K562 (cell line): ENCODE data around the gene HJV. TPM values are rescaled to one million over a fixed set of nuclear protein-coding genes. Genes with fewer than 3 reads are reported as not detected.

ENCODE experiments used
- ARID3A ChIP-seq: IDR thresholded peaks from 2 replicates; pipeline ENCODE4 v1.6.1; 2012; ENCODE audit warnings: low read depth, low read length, improper control_type of control experiment, borderline replicate concordance
- HNRNPL ChIP-seq: fragments of 200-400 bp; formaldehyde crosslinking; IDR thresholded peaks from 2 replicates; pipeline ENCODE4 v1.6.1; 2017; ENCODE audit warnings: low read depth, mild to moderate bottlenecking, low read length
- IRF1 ChIP-seq: sonication (generic); formaldehyde crosslinking; IDR thresholded peaks from 2 replicates; pipeline ENCODE4 v1.8.0; 2022; ENCODE audit warnings: missing genetic modification reagents, mild to moderate bottlenecking, borderline replicate concordance
- KHSRP ChIP-seq: fragments of 450-650 bp; IDR thresholded peaks from 2 replicates; pipeline ENCODE4 v1.6.1; 2017
- LEF1 ChIP-seq: fragments of 450-650 bp; IDR thresholded peaks from 2 replicates; pipeline ENCODE4 v1.6.1; 2016; ENCODE audit warnings: mild to moderate bottlenecking
- MCM2 ChIP-seq: fragments of 450-650 bp; IDR thresholded peaks from 2 replicates; pipeline ENCODE4 v1.6.1; 2017; ENCODE audit warnings: low read depth, mild to moderate bottlenecking
- MTA3 ChIP-seq: fragments of 450-650 bp; formaldehyde crosslinking; IDR thresholded peaks from 2 replicates; pipeline ENCODE4 v1.6.1; 2017; ENCODE audit warnings: mild to moderate bottlenecking, borderline replicate concordance
- MXD1 ChIP-seq: fragments of 250-450 bp; sonication (Bioruptor Pico); IDR thresholded peaks from 2 replicates; pipeline ENCODE4 v1.8.0; 2021; ENCODE audit warnings: borderline replicate concordance, mild to moderate bottlenecking, moderate library complexity; ENCODE audit not compliant: poor library complexity, severe bottlenecking
- NONO ChIP-seq, 2 experiments: fragments of 200-400 bp in 1 of 2; fragments of 450-650 bp in 1 of 2; formaldehyde crosslinking in 1 of 2; IDR thresholded peaks; 2 replicates each; pipeline ENCODE4 v1.6.1; 2017; ENCODE audit warnings: low read depth in 2 of 2, mild to moderate bottlenecking in 2 of 2, moderate library complexity in 2 of 2, low read length in 1 of 2
- NR4A1 ChIP-seq, 2 experiments: fragments of 250-450 bp in 1 of 2; fragments of 450-650 bp in 1 of 2; sonication (Bioruptor Pico) in 1 of 2; IDR thresholded peaks; 2 replicates each; pipeline versions ENCODE4 v1.4.0 to v1.6.1; 2016 to 2020; ENCODE audit warnings: mild to moderate bottlenecking in 2 of 2, missing compliant biosample characterization in 1 of 2, missing genetic modification characterization in 1 of 2, moderate library complexity in 1 of 2
- SOX6 ChIP-seq: fragments of 450-650 bp; IDR thresholded peaks from 2 replicates; pipeline ENCODE4 v1.6.1; 2014; ENCODE audit warnings: mild to moderate bottlenecking
- TRIM25 ChIP-seq: fragments of 450-650 bp; IDR thresholded peaks from 2 replicates; pipeline ENCODE4 v1.7.0; 2016; ENCODE audit warnings: borderline replicate concordance
- ZBTB1 ChIP-seq: sonication (generic); formaldehyde crosslinking; IDR thresholded peaks from 2 replicates; pipeline ENCODE4 v1.8.1; 2023; ENCODE audit warnings: missing genetic modification reagents, low read depth, mild to moderate bottlenecking, borderline replicate concordance
- ZEB2 ChIP-seq: fragments of 450-650 bp; IDR thresholded peaks from 2 replicates; pipeline ENCODE4 v1.6.1; 2016
- ZNF436 ChIP-seq: fragments of 250-450, 450-650 bp; sonication (Bioruptor Pico); formaldehyde crosslinking; IDR thresholded peaks from 2 replicates; pipeline ENCODE4 v1.7.0; 2020; ENCODE audit warnings: mild to moderate bottlenecking
- ZNF639 ChIP-seq, 2 experiments: fragments of 200-800 bp in 1 of 2; sonication (Bioruptor generic) in 1 of 2; sonication (generic) in 1 of 2; formaldehyde crosslinking in 1 of 2; IDR thresholded peaks in 1 of 2; conservative IDR thresholded peaks in 1 of 2; 2 replicates each; pipeline versions ENCODE4 v1.5.0 to v1.6.1; 2016 to 2020; ENCODE audit warnings: missing compliant biosample characterization in 1 of 2, missing genetic modification characterization in 1 of 2, missing genetic modification reagents in 1 of 2
- ZNF740 ChIP-seq, 3 experiments: fragments of 200-800 bp in 1 of 3; sonication (Bioruptor generic) in 1 of 3; sonication (generic) in 1 of 3; formaldehyde crosslinking in 1 of 3; IDR thresholded peaks; 2 replicates each; pipeline versions ENCODE4 v1.6.1 to v1.8.0; 2016 to 2022; ENCODE audit warnings: mild to moderate bottlenecking in 2 of 3, missing compliant biosample characterization in 2 of 3, missing genetic modification characterization in 2 of 3, missing genetic modification reagents in 1 of 3
- polyA plus RNA-seq, 8 experiments: library from polyadenylated mRNA; depleted of rRNA in 4 of 8; stranded (reverse) in 5 of 8; unstranded in 3 of 8; fragments of >200 nt; fragmentation: Nextera tagmentation in 2 of 8; fragmentation: Illumina TruSeq in 1 of 8; extraction: Ambion mirVana in 2 of 8; extraction: Trizol in 1 of 8; gene quantifications; 2 replicates each; pipeline versions ENCODE4 v1.2.1 to v1.2.3, GENCODE V29; 2011 to 2014; ENCODE audit warnings: inconsistent platforms in 1 of 8, missing spikeins in 1 of 8
- total RNA-seq, 7 experiments: library from RNA; depleted of rRNA in 6 of 7; stranded (reverse); fragments of >200 nt in 6 of 7; fragmentation: Illumina TruSeq in 2 of 7; extraction: Trizol in 2 of 7; gene quantifications; 2 replicates each; pipeline versions ENCODE4 v1.2.1 to v1.2.3, GENCODE V29; 2011 to 2021; ENCODE audit warnings: low replicate concordance in 1 of 7

Gene HJV
- total and polyA plus RNA-seq, 9 of the 15 experiments (the other 6 are each of a cell fraction or from before 2014, with no cell fraction given): 1.0 to 6.6 (median 2.4) TPM

GRCh38 chr1:145996433-145997015 is 25.0 kb downstream of the HJV start, which contains the start of gene TXNIP (continued):
- TF ChIP-seq ARID3A (0 out of 2 replicates have a peak, but pooled peaks have one; percentile 7), TRIM25 (no peak), KHSRP (no peak), SOX6 (no peak; the same call in 1 of the 2 replicates), MTA3 (peak; percentile 99), ZNF740 (CRISPR knock-in tag; IDR thresholded peaks at IDR 0.05) (no peak), ZNF740 (tag; IDR thresholded peaks at IDR 0.05) (no peak), IRF1 (CRISPR knock-in tag) (no peak), ZBTB1 (no peak), NR4A1 (CRISPR knock-in tag; IDR thresholded peaks at IDR 0.05) (no peak), NR4A1 (tag; IDR thresholded peaks at IDR 0.05) (no peak), MXD1 (CRISPR knock-in tag) (peak; percentile 68), ZEB2 (no peak), MCM2 (no peak), ZNF436 (CRISPR knock-in tag) (no peak), LEF1 (peak; percentile 81), NONO (IDR thresholded peaks at IDR 0.05; ENCODE audit: low read depth in 2 of 2, low read length in 1 of 2) (peak; percentile 61 to 91; a peak in 3 of 4 replicates), ZNF639 (CRISPR knock-in tag; conservative IDR thresholded peaks at IDR 0.05 in 1 of 2, IDR thresholded peaks at IDR 0.05 in 1 of 2) (no peak; a peak in 1 of 4 replicates), HNRNPL (no peak)
